ENCODE measurements around the gene SRGAP2.
"Not testable (repeated sequence)": the region's sequence is repeated elsewhere in the genome, so short reads cannot be mapped to it uniquely, and the experiment has no call there.

GRCh38 chr1:206243335-206243734 is 40.0 kb downstream of the SRGAP2 start:
- not testable (repeated sequence) for TF ChIP-seq CTCF, POLR2A (IDR thresholded peaks at IDR 0.05)
